Right ventricle myocardium superior (tissue), 1 donor: ENCODE results near the gene AFM. TPM values are rescaled to one million over a fixed set of nuclear protein-coding genes. Genes with fewer than 3 reads are reported as not detected.

Source experiments
- ATAC-seq: fragments of 200-7000 bp; cut with Tn5 transposase; one replicate; pipeline ENCODE4 v1.9.1; 2020; ENCODE audit warnings: mild to moderate bottlenecking; ENCODE audit not compliant: poor library complexity
- DNase-seq: peaks from one replicate; pipeline ENCODE4 v3.0.0-alpha.2; 2020
- intact Hi-C: fragments of 100-400 bp; cut with DNase I; formaldehyde crosslinking; loops from one replicate; pipeline ENCODE4 v1.11.2; 2022
- total RNA-seq: library from RNA; stranded (reverse); fragmentation: NEBNext Ultra II Directional; extraction: Animal tissue kit (Norgen Biotek cat#: 25700); gene quantifications from one replicate; pipeline ENCODE4 v1.2.1, GENCODE V29; 2021
- donor health status: DM: no; HTN: yes; CAD: no; lungs with severe emphysema.

AFM gene
- total RNA-seq, 1 donor from 2014 or later, result not detected

GRCh38 chr4:73486497-73486896 is 5.0 kb downstream of the AFM start:
- intact Hi-C loops, result no loop called here
- no peak for ATAC-seq

GRCh38 chr4:73487233-73487632 is 5.7 kb downstream of the AFM start:
- intact Hi-C loops, result no loop called here
- ATAC-seq, result no peak

More at GRCh38 chr4:73486497-73486896, 5.0 kb downstream of the AFM start:
- DNase-seq, result no peak

GRCh38 chr4:73499996-73500765 is 18.6 kb downstream of the AFM start:
- ATAC-seq (no peak), DNase-seq (no peak)
- intact Hi-C loops, result no loop called here

More at GRCh38 chr4:73487233-73487632, 5.7 kb downstream of the AFM start:
- DNase-seq, result no peak

- intact Hi-C loops, result no loop called here
- ATAC-seq, result no peak
- no peak for DNase-seq
Observed at GRCh38 chr4:73501664-73502265, 20.2 kb downstream of the AFM start.

- DNase-seq (no peak), ATAC-seq (no peak)
- intact Hi-C loops, result no loop called here
Observed at GRCh38 chr4:73505567-73505966, 24.0 kb downstream of the AFM start.

GRCh38 chr4:73507541-73507940 is 26.0 kb downstream of the AFM start:
- no peak for ATAC-seq
- DNase-seq, result no peak
- intact Hi-C loops, result no loop called here

GRCh38 chr4:73508651-73509050 is 27.1 kb downstream of the AFM start:
- intact Hi-C loops, result no loop called here
- DNase-seq, result no peak
- ATAC-seq, result no peak

GRCh38 chr4:73518340-73518739 is 36.8 kb downstream of the AFM start:
- no peak for ATAC-seq
- DNase-seq, result no peak
- intact Hi-C loops, result no loop called here

- intact Hi-C loops, result no loop called here
- ATAC-seq, result no peak
- DNase-seq, result no peak
Observed at GRCh38 chr4:73520821-73521220, 39.3 kb downstream of the AFM start.

GRCh38 chr4:73523126-73523525 is 41.6 kb downstream of the AFM start:
- no peak for ATAC-seq
- DNase-seq, result no peak
- intact Hi-C loops, result no loop called here

GRCh38 chr4:73525611-73526010 is 44.1 kb downstream of the AFM start:
- DNase-seq (no peak), ATAC-seq (no peak)
- intact Hi-C loops, result no loop called here

- no peak for ATAC-seq
- DNase-seq, result no peak
- intact Hi-C loops, result no loop called here
Observed at GRCh38 chr4:73527196-73527595, 45.7 kb downstream of the AFM start.

- ATAC-seq (no peak), DNase-seq (no peak)
- intact Hi-C loops, result no loop called here
Observed at GRCh38 chr4:73528171-73528570, 46.6 kb downstream of the AFM start.

- no peak for ATAC-seq
- no peak for DNase-seq
- intact Hi-C loops, result no loop called here
Observed at GRCh38 chr4:73533515-73534422, 52.2 kb downstream of the AFM start.

- intact Hi-C loops, result no loop called here
Observed at GRCh38 chr4:73538162-73538561, 56.6 kb downstream of the AFM start.

GRCh38 chr4:73539386-73539785 is 57.8 kb downstream of the AFM start:
- intact Hi-C loops, result no loop called here
- DNase-seq, result no peak
- ATAC-seq, result no peak

More at GRCh38 chr4:73538162-73538561, 56.6 kb downstream of the AFM start:
- ATAC-seq, result no peak
- no peak for DNase-seq

- DNase-seq (no peak), ATAC-seq (no peak)
- intact Hi-C loops, result no loop called here
Observed at GRCh38 chr4:73540826-73541225, 59.3 kb downstream of the AFM start.

- DNase-seq, result no peak
- ATAC-seq, result no peak
- intact Hi-C loops, result no loop called here
Observed at GRCh38 chr4:73541251-73541650, 59.7 kb downstream of the AFM start.

- no peak for DNase-seq
- intact Hi-C loops, result no loop called here
- ATAC-seq, result no peak
Observed at GRCh38 chr4:73544620-73545019, 63.1 kb downstream of the AFM start.
